VCaP (cell line): ENCODE results near the gene RBM43.
"Not testable (repeated sequence)": the region's sequence is repeated elsewhere in the genome, so short reads cannot be mapped to it uniquely, and the experiment has no call there.

ENCODE experiments used
- H3K27ac ChIP-seq: fragments of 450-650 bp; 2 replicates; pipeline ENCODE4 v1.5.1; 2017
- TF ChIP-seq, protein P1 (sequence below): fragments of 450-650 bp; conservative IDR thresholded peaks from 2 replicates; pipeline ENCODE4 v1.5.1; 2017; ENCODE audit warnings: mild to moderate bottlenecking, moderate library complexity

RBM43 gene

DNA sequence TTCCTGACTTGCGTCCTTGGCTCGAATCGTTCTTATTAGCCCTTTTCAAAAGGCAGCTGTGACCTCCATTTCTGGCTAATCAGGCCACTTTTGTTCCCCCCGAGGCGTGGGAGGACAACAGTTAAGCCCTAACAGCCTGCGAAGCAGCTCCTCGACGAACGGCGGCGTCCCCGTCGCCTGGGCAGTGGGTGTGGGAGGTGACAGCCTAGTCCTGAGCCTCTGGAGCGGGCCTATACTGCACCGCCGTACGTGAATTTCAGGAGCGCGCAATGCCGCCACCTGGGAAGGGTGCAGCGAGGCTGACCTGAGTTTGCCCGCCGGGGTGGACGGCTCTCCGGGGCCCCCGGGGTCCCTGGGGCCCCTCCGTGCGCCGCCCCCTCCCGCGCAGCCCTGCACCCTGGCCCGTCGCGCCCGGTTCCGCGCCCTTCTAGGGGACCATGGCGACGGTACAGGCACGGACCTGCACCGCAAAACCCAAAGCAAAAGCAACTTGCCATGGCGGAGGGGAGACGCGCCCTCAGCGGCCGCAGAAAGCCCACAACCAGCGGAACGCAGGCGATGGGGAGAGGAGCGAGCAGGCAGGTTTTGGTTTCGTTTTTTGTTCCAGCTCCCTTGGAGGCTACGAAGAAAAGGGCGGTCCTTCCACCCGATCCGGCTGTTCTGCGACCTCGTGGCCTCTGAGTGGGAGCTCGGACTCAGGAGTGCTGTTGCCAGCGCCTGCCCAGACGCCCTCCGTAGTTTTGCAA lies at the start of gene RBM43:
TSS of gene RBM43 (minus strand) at position 633 of the 746 bp plus-strand sequence. CDS start at position 497, 136 bp downstream.
- H3K27ac ChIP-seq, result peak within 1 kb of the TSS; percentile 95
- TF ChIP-seq, protein P1, sequence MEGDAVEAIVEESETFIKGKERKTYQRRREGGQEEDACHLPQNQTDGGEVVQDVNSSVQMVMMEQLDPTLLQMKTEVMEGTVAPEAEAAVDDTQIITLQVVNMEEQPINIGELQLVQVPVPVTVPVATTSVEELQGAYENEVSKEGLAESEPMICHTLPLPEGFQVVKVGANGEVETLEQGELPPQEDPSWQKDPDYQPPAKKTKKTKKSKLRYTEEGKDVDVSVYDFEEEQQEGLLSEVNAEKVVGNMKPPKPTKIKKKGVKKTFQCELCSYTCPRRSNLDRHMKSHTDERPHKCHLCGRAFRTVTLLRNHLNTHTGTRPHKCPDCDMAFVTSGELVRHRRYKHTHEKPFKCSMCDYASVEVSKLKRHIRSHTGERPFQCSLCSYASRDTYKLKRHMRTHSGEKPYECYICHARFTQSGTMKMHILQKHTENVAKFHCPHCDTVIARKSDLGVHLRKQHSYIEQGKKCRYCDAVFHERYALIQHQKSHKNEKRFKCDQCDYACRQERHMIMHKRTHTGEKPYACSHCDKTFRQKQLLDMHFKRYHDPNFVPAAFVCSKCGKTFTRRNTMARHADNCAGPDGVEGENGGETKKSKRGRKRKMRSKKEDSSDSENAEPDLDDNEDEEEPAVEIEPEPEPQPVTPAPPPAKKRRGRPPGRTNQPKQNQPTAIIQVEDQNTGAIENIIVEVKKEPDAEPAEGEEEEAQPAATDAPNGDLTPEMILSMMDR, result peak; percentile 26; the same call in 1 of the 2 replicates

DNA sequence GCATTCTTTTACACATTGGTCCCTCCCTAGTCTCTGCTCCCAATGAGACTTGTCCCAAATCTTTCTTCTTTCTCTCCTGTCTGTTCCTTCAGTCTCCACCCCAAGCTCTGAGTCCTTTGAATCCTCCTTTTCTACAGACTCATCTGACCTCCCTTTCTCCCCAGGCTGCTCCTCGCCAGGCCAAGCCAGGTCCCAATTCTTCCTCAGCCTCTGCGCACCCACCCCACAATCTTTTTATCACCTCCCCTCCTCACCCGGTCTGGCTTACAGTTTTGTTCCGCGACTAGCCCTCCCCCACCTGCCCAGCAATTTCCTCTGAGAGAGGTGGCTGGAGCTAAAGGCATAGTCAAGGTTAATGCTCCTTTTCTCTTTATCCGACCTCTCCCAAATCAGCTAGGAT lies 48.6 kb upstream of the RBM43 start:
- not testable (repeated sequence) for H3K27ac ChIP-seq

DNA sequence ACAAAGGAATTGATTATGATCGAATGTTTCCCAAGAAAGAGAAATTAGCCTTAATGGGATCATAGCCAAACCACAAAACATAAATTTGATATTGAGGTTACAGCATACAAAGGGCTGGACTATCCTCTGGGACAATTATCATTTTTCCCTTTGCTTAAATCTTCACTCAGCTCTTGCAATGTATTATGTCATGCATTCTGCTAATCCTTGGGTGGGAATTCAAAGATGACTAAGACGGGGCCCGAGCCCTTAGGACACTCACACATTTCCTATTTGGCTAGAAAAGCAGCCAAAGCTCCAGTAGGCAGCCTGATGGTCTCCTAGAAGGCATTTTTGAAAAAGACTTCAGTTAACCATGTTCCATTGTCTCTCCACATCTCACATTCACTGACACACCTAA lies 45.0 kb upstream of the RBM43 start:
- TF ChIP-seq, protein P1, result no peak
- H3K27ac ChIP-seq, result no peak overlapping the region

DNA sequence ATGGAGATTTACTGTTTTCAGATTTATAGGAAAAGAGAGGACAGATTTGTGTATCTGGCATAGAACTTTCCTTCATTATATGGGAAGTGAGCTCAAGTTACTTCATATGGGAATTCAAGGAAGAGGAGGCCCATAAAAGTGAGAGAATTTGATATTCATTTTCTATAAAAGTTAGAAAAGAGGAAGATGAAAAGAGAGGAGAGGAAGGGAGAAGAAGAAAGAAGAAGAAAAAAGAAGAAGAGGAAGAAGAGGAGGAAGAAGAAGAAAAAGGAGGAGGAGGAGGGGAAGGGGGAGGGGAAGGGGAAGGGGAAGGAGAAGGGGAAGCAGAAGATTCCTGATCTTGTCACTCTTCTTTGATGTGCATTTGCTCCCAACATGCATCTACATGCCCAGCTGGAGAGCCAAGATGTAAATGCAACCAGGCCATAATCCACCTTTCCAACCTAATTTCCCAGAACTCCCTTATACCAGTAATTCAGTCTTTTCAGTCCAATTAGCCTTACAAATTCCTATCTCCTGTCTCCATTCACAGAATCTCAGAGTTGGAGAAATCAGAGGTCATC lies 43.5 kb upstream of the RBM43 start:
- no peak overlapping the region for H3K27ac ChIP-seq
- TF ChIP-seq, protein P1, result no peak

DNA sequence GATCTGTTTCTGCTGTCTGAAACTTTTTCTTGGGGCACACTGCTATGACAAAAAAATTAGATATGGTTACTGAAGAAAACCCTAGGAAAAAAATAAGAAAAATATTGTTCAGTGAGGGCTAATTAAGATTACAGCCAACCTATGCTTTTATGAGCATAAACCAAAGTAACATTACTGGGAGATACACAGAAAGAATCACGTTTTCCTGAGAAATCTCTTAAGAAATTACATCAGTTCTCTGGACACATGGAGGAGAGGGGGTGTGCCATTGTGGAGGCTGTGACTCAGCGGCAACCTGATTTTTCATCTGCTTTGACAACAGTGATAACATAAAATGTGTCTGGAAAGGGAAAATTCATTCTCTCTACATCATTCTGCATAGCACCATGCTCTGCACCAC lies 41.2 kb upstream of the RBM43 start:
- TF ChIP-seq, protein P1, result no peak

DNA sequence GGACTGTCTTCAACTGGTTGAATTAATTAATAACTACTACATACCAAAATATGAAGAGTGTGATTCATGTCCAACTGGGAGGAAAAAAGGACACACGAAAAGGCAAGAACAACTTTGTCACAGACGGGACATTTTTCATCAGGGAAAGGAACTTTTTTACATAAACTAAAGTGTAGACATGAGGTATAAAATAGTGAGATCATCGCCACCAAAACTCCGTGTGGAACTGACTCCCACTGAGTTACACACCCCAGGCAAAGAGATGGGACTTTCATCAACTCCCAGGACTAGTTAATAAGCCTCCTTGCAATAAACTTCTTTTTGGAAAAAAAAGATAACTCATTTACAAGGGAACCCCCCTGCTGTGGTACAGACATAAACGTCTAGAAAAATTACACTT lies 40.7 kb upstream of the RBM43 start:
- TF ChIP-seq, protein P1, result no peak
- H3K27ac ChIP-seq, result no peak overlapping the region

More for the DNA sequence above, 41.2 kb upstream of the RBM43 start:
- no peak overlapping the region for H3K27ac ChIP-seq

DNA sequence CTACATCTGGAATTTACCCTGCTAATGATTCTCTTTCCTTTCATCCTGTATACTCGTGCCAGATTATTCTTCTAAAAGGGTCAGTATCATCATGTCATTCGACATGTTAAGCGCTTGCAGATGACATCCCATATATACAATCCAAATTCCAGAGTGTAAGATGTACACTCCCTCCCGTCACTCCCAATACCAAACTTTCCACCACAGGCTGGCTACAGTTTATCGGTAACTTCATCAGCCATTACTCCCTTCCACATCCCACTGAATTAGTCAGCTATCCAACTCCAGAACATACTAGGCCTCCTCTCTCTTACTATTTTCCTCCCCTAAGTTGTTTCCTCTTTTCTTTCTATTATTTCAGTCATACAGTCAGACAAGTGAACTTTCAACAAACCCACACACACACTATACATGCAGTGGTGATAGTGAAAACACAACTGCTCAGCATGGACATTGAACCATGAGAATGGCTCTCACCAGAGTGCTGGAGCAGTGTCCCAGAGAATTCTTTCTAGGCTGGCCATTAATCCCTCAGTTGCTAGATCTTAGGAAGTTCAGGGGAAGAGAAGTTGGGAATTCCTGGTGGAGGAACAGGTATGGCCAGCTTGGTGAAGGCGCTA lies 38.4 kb upstream of the RBM43 start:
- TF ChIP-seq, protein P1, result no peak
- no peak overlapping the region for H3K27ac ChIP-seq

DNA sequence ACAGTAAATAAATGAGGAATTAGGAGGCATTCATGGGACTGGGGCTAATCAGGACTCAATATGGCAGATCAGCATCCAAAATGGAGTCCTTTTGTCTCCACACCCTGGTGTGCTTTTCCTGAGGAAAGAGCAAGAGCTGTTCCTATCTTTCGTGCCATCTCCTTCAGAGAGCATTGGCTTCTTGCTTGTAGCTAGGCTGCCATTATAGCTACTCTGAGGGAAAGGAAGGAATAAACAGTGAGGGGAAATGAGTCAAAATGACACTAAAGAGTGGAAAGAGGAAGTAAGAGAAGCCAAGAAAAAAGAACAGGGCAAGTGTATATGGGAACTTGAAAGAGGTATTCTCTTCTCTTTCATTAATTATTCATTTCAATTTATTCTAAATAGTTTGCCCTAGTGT lies 36.2 kb upstream of the RBM43 start:
- H3K27ac ChIP-seq, result no peak overlapping the region
- TF ChIP-seq, protein P1, result no peak

DNA sequence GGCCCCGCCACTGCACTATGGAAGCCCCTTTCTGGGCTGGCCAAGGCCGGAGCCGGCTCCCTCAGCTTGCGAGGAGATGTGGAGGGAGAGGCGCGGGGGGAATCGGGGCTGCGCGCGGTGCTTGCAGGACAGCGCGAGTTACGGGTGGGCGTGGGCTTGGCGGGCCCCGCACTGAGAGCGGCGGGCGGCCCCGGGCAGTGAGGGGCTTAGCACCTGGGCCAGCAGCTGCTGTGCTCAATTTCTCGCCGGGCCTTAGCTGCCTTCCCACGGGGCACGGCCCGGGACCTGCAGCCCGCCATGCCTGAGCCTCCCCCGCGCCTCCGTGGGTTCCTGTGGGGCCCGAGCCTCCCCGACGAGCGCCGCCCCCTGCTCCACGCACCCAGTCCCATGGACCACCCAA lies 34.3 kb upstream of the RBM43 start:
- not testable (repeated sequence) for H3K27ac ChIP-seq
